IMR-90 (cell line): ENCODE results near the gene SOX11. TPM values are rescaled to one million over a fixed set of nuclear protein-coding genes. Genes with fewer than 3 reads are reported as not detected.

Experiments used
- ATAC-seq: fragments of 200-7000 bp; cut with Tn5 transposase; 2 replicates; pipeline ENCODE4 v1.9.1; 2020; ENCODE audit warnings: low read depth, mild to moderate bottlenecking, moderate library complexity
- BruUV-seq: library from RNA; stranded (reverse); fragments of 400-500 nt; replicated peaks from 2 replicates; lab custom pipeline; 2021; lab: Mats Ljungman, UMichigan
- CTCF ChIA-PET: fragments of 300-600 bp; formaldehyde crosslinking; extraction: SDS; loops from one replicate; lab custom pipeline; 2021; ENCODE audit warnings: antibody characterized with exemption; lab: Yijun Ruan, JAX
- POLR2A ChIA-PET: fragments of 300-600 bp; sonication (Branson Sonifier 250); formaldehyde crosslinking; loops from one replicate; lab custom pipeline; 2022; ENCODE audit warnings: antibody characterized with exemption; ENCODE audit not compliant: unreplicated experiment; lab: Charles Lee
- DNase-seq: peaks from one replicate; pipeline ENCODE4 v3.0.0; 2013
- H2AFZ ChIP-seq: replicated peaks from 2 replicates; pipeline ENCODE3; 2013; ENCODE audit warnings: low read length, mild to moderate bottlenecking; ENCODE audit not compliant: poor library complexity
- H2AK5ac ChIP-seq: 2 replicates; pipeline ENCODE4 v1.6.1; 2013; ENCODE audit warnings: low read depth, low read length, inconsistent platforms
- H2AK9ac ChIP-seq: replicated peaks from 2 replicates; pipeline ENCODE3; 2013; ENCODE audit warnings: mild to moderate bottlenecking, low read depth, low read length, moderate library complexity; ENCODE audit not compliant: poor library complexity
- H2BK120ac ChIP-seq: 2 replicates; pipeline ENCODE4 v1.6.1; 2013; ENCODE audit warnings: low read depth, low read length, inconsistent platforms
- H2BK15ac ChIP-seq: 3 replicates; pipeline ENCODE4 v1.6.1; 2013; ENCODE audit warnings: low read depth, low read length, inconsistent platforms
- H2BK20ac ChIP-seq: 2 replicates; pipeline ENCODE4 v1.6.1; 2013; ENCODE audit warnings: low read depth, mild to moderate bottlenecking, inconsistent platforms, low read length, moderate library complexity
- H2BK5ac ChIP-seq: 2 replicates; pipeline ENCODE4 v1.6.1; 2013; ENCODE audit warnings: mild to moderate bottlenecking, low read depth, low read length, inconsistent platforms; ENCODE audit not compliant: poor library complexity, severe bottlenecking
- H3K14ac ChIP-seq: replicated peaks from 2 replicates; pipeline ENCODE4 v1.6.1; 2013; ENCODE audit warnings: low read depth, low read length, inconsistent platforms
- H3K18ac ChIP-seq: 2 replicates; pipeline ENCODE4 v1.6.1; 2013; ENCODE audit warnings: low read depth, low read length, control low read depth
- H3K23ac ChIP-seq: 2 replicates; pipeline ENCODE4 v1.6.1; 2013; ENCODE audit warnings: low read depth, low read length, inconsistent platforms
- H3K27ac ChIP-seq: 2 replicates; pipeline ENCODE4 v1.5.1; 2013; ENCODE audit warnings: mild to moderate bottlenecking, control low read depth, low read length; ENCODE audit not compliant: insufficient read depth
- H3K27me3 ChIP-seq: 2 replicates; pipeline ENCODE4 v1.6.1; 2013; ENCODE audit warnings: low read length; ENCODE audit not compliant: control insufficient read depth, insufficient read depth
- H3K36me3 ChIP-seq: 2 replicates; pipeline ENCODE4 v1.6.1; 2013; ENCODE audit warnings: low read length, mixed read lengths; ENCODE audit not compliant: control insufficient read depth, insufficient read depth
- H3K4ac ChIP-seq: 2 replicates; pipeline ENCODE4 v1.6.1; 2013; ENCODE audit warnings: low read depth, low read length, inconsistent platforms
- H3K4me1 ChIP-seq: 2 replicates; pipeline ENCODE4 v1.6.1; 2013; ENCODE audit warnings: low read length, mixed read lengths; ENCODE audit not compliant: control insufficient read depth, insufficient read depth
- H3K4me2 ChIP-seq: 2 replicates; pipeline ENCODE4 v1.6.1; 2013; ENCODE audit warnings: low read depth, mild to moderate bottlenecking, control low read depth, low read length, moderate library complexity
- H3K4me3 ChIP-seq: 2 replicates; pipeline ENCODE4 v1.5.1; 2013; ENCODE audit warnings: low read depth, mild to moderate bottlenecking, control low read depth, low read length, moderate library complexity; ENCODE audit not compliant: insufficient read depth
- H3K56ac ChIP-seq: 2 replicates; pipeline ENCODE4 v1.6.1; 2013; ENCODE audit warnings: low read length, inconsistent platforms; ENCODE audit not compliant: insufficient read depth; ENCODE audit errors: extremely low read depth
- H3K79me1 ChIP-seq, 2 experiments: 2 replicates each; pipeline ENCODE4 v1.6.1; 2013; ENCODE audit warnings: low read length in 2 of 2, inconsistent platforms in 1 of 2, low read depth in 1 of 2
- H3K9ac ChIP-seq: 2 replicates; pipeline ENCODE4 v1.6.1; 2013; ENCODE audit warnings: low read depth, low read length, control low read depth
- H3K9me1 ChIP-seq: 2 replicates; pipeline ENCODE4 v1.6.1; 2013; ENCODE audit warnings: low read length, inconsistent platforms; ENCODE audit not compliant: insufficient read depth
- H3K9me3 ChIP-seq: 2 replicates; pipeline ENCODE4 v1.6.1; 2013; ENCODE audit warnings: low read length; ENCODE audit not compliant: control insufficient read depth, insufficient read depth
- H4K20me1 ChIP-seq: 2 replicates; pipeline ENCODE4 v1.6.1; 2013; ENCODE audit warnings: low read length, inconsistent platforms; ENCODE audit not compliant: insufficient read depth
- H4K5ac ChIP-seq: 2 replicates; pipeline ENCODE4 v1.6.1; 2013; ENCODE audit warnings: mild to moderate bottlenecking, low read depth, low read length, control low read depth
- H4K8ac ChIP-seq, 2 experiments: 2 replicates each; pipeline ENCODE4 v1.6.1; 2013; ENCODE audit warnings: low read depth in 2 of 2, low read length in 2 of 2, control low read depth in 1 of 2, inconsistent platforms in 1 of 2
- H4K91ac ChIP-seq: 2 replicates; pipeline ENCODE4 v1.6.1; 2013; ENCODE audit warnings: low read depth, low read length, inconsistent platforms; ENCODE audit not compliant: insufficient read depth
- CEBPB ChIP-seq: IDR thresholded peaks from 2 replicates; pipeline ENCODE4 v1.6.1; 2012; ENCODE audit warnings: low read depth, low read length, improper control_type of control experiment
- CHD1 ChIP-seq: IDR thresholded peaks from 2 replicates; pipeline ENCODE4 v1.6.1; 2012; ENCODE audit warnings: low read depth, low read length, improper control_type of control experiment
- ELK1 ChIP-seq: fragments of 150-350 bp; IDR thresholded peaks from 2 replicates; pipeline ENCODE4 v1.6.1; 2016; ENCODE audit warnings: low read depth, mild to moderate bottlenecking, low read length, moderate library complexity, borderline replicate concordance
- MAZ ChIP-seq: IDR thresholded peaks from 2 replicates; pipeline ENCODE4 v1.6.1; 2012; ENCODE audit warnings: low read depth, mild to moderate bottlenecking, low read length, improper control_type of control experiment, moderate library complexity, borderline replicate concordance
- NFE2L2 ChIP-seq: fragments of 150-350 bp; IDR thresholded peaks from 2 replicates; pipeline ENCODE4 v1.6.1; 2016; ENCODE audit warnings: low read depth, mild to moderate bottlenecking, low read length
- WGBS, 2 experiments: methylation state at CpG; one replicate each; pipeline versions ENCODE4 v1.1.5 to v1.1.7; 2013; ENCODE audit warnings: missing lambda C conversion rate in 2 of 2; ENCODE audit not compliant: insufficient read length in 1 of 2; ENCODE audit errors: extremely low coverage in 2 of 2; 5-methylcytosine and 5-hydroxymethylcytosine counted together
- dilution Hi-C: fragments of 300-500 bp; cut with HindIII; formaldehyde crosslinking; loops from one replicate; pipeline ENCODE4 v1.14.3; 2018; ENCODE audit warnings: low sequenced_read_pairs; ENCODE audit not compliant: unreplicated experiment
- in situ Hi-C: fragments of 300-500 bp; cut with MboI; formaldehyde crosslinking; loops from 3 replicates; pipeline ENCODE4 v1.14.3; 2019; ENCODE audit warnings: low sequenced_read_pairs, inconsistent platforms, mixed read lengths
- intact Hi-C: fragments of 100-400 bp; cut with micrococcal nuclease; formaldehyde crosslinking; loops from 2 replicates; pipeline ENCODE4 v1.10.0; 2022
- polyA plus RNA-seq, 3 experiments: library from polyadenylated mRNA; depleted of rRNA; stranded (reverse); fragments of >200 nt; gene quantifications; 2 replicates each; pipeline ENCODE4 v1.2.3, GENCODE V29; 2012; ENCODE audit warnings: low replicate concordance in 1 of 3
- total RNA-seq: library from RNA; depleted of rRNA; stranded (reverse); fragments of >200 nt; gene quantifications from 2 replicates; pipeline ENCODE4 v1.2.3, GENCODE V29; 2012

Gene SOX11
- total and polyA plus RNA-seq, 2 of the 4 experiments (the other 2 are of a cell fraction): 1.9 to 2.2 TPM

- no peak for TF ChIP-seq NFE2L2
- TF ChIP-seq CEBPB: no peak
- TF ChIP-seq CHD1: no peak
These were observed 1.4 kb downstream of the SOX11 start (continued) for GRCh38 chr2:5693287-5694201.

DNA sequence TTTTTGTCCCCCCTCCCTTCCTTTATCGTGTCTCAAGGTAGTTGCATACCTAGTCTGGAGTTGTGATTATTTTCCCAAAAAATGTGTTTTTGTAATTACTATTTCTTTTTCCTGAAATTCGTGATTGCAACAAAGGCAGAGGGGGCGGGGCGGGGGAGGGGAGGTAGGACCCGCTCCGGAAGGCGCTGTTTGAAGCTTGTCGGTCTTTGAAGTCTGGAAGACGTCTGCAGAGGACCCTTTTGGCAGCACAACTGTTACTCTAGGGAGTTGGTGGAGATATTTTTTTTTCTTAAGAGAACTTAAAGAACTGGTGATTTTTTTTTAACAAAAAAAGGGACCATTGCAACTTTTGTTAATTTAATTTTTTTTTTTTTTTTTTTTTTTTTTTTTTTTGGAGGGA lies 2.1 kb downstream of the SOX11 start:
- peak overlapping the region; percentile 59 for H3K9ac ChIP-seq
- peak overlapping the region; percentile 80; the same call in 1 of the 2 replicates for H3K23ac ChIP-seq
- no peak overlapping the region for H4K8ac ChIP-seq
- no peak overlapping the region for H4K5ac ChIP-seq
- no peak overlapping the region for H3K14ac ChIP-seq
- dilution Hi-C loops: no loop called here
- TF ChIP-seq ELK1 (no peak), MAZ (no peak), CHD1 (no peak)
- in situ Hi-C loops: no loop called here
- H3K56ac ChIP-seq: no peak overlapping the region
- peaks cover 0 to 12% of the 10 kb centered on the region in 2 experiments; a peak in 2 of 4 replicates for H3K79me1 ChIP-seq
- H4K20me1 ChIP-seq: peaks cover 12% of the 10 kb centered on the region; the same call in 1 of the 2 replicates
- H2AK5ac ChIP-seq: no peak overlapping the region
- H3K27me3 ChIP-seq: no peaks in the 10 kb centered on the region
- no TSS peak for BruUV-seq
- H2BK120ac ChIP-seq: no peak overlapping the region
- intact Hi-C loops: loop anchor here (2.0 to 5.0 kb wide), 2 partner anchors 488 to 1078 kb away; no protein-coding TSS in a partner anchor
- H2BK15ac ChIP-seq: no peak overlapping the region
- H2AFZ ChIP-seq: no peak overlapping the region
- ChIA-PET CTCF (interaction anchor here (1.1 kb wide), 1 partner anchor 29 kb away, joined by 6 read pairs; no protein-coding TSS in a partner anchor), POLR2A (no interaction called here)
- WGBS, 2 experiments: no CpG with 5 or more reads among the region's 9 CpGs
- no peak overlapping the region for H2AK9ac ChIP-seq
- H3K18ac ChIP-seq: no peak overlapping the region; the same call in 1 of the 2 replicates
- H2BK5ac ChIP-seq: no peak overlapping the region
- no peak overlapping the region for H4K91ac ChIP-seq
- ATAC-seq (no peak), DNase-seq (peak; percentile 25)
- H3K4me2 ChIP-seq: peak overlapping the region; percentile 90
- peaks cover 3% of the 10 kb centered on the region; the same call in 1 of the 2 replicates for H3K4me1 ChIP-seq
- H3K4me3 ChIP-seq: peak overlapping the region; percentile 74
- no peaks in the 10 kb centered on the region for H3K9me1 ChIP-seq
- no peak overlapping the region for H2BK20ac ChIP-seq
- no peaks in the 10 kb centered on the region for H3K36me3 ChIP-seq
- no peaks in the 10 kb centered on the region for H3K9me3 ChIP-seq
- H3K27ac ChIP-seq: peak overlapping the region; percentile 74; the same call in 1 of the 2 replicates
- no peak overlapping the region for H3K4ac ChIP-seq
